ENCODE data around the gene TRABD2A.
"Not testable (repeated sequence)": the region's sequence is repeated elsewhere in the genome, so short reads cannot be mapped to it uniquely, and the experiment has no call there.

Gene TRABD2A

GRCh38 chr2:84882775-84883550 is 2.1 kb upstream of the TRABD2A start:
- H3K4me3 Mint-ChIP-seq = peak overlapping the region; percentile 87
- H3K27ac Mint-ChIP-seq (ENCODE audit: low read depth) = peak overlapping the region; percentile 90
- H3K9me3 Mint-ChIP-seq = no peaks in the 10 kb centered on the region
- H3K4me1 Mint-ChIP-seq = peaks cover 39% of the 10 kb centered on the region
- no peak for DNase-seq (ENCODE audit: low spot score in 2 of 2)
- H3K36me3 Mint-ChIP-seq (ENCODE audit: insufficient read depth) = peaks cover 20% of the 10 kb centered on the region
- no peaks in the 10 kb centered on the region for H3K27me3 Mint-ChIP-seq
- ATAC-seq (replicated peaks; ENCODE audit: extremely low read depth, poor library complexity, severe bottlenecking) = no peak

GRCh38 chr2:84882414-84882738 is 1.5 kb upstream of the TRABD2A start:
- H3K4me1 Mint-ChIP-seq = peaks cover 45% of the 10 kb centered on the region
- no peaks in the 10 kb centered on the region for H3K27me3 Mint-ChIP-seq
- DNase-seq (ENCODE audit: low spot score in 2 of 2) (no peak), ATAC-seq (replicated peaks; ENCODE audit: extremely low read depth, poor library complexity, severe bottlenecking) (no peak)
- peak overlapping the region; percentile 87 for H3K4me3 Mint-ChIP-seq
- peak overlapping the region; percentile 90 for H3K27ac Mint-ChIP-seq (ENCODE audit: low read depth)
- H3K9me3 Mint-ChIP-seq = no peaks in the 10 kb centered on the region
- peaks cover 19% of the 10 kb centered on the region for H3K36me3 Mint-ChIP-seq (ENCODE audit: insufficient read depth)

- H3K4me3 Mint-ChIP-seq = peak overlapping the region; percentile 87
- no peaks in the 10 kb centered on the region for H3K9me3 Mint-ChIP-seq
- H3K27me3 Mint-ChIP-seq = no peaks in the 10 kb centered on the region
- DNase-seq (ENCODE audit: low spot score in 2 of 2) (peak; percentile 77 to 79), ATAC-seq (replicated peaks; ENCODE audit: extremely low read depth, poor library complexity, severe bottlenecking) (peak; percentile 78)
- peaks cover 19% of the 10 kb centered on the region for H3K36me3 Mint-ChIP-seq (ENCODE audit: insufficient read depth)
- peaks cover 44% of the 10 kb centered on the region for H3K4me1 Mint-ChIP-seq
- peak overlapping the region; percentile 90 for H3K27ac Mint-ChIP-seq (ENCODE audit: low read depth)
These were observed 913 bp upstream of the TRABD2A start for GRCh38 chr2:84881581-84882413.

GRCh38 chr2:84880395-84880644 is 564 bp downstream of the TRABD2A start:
- H3K4me1 Mint-ChIP-seq = peaks cover 55% of the 10 kb centered on the region
- no peak for ATAC-seq (replicated peaks; ENCODE audit: extremely low read depth, poor library complexity, severe bottlenecking)
- peak overlapping the region; percentile 87 for H3K4me3 Mint-ChIP-seq
- no peaks in the 10 kb centered on the region for H3K27me3 Mint-ChIP-seq
- peaks cover 22% of the 10 kb centered on the region for H3K36me3 Mint-ChIP-seq (ENCODE audit: insufficient read depth)
- no peaks in the 10 kb centered on the region for H3K9me3 Mint-ChIP-seq
- no peak for DNase-seq (ENCODE audit: low spot score in 2 of 2)
- peak overlapping the region; percentile 90 for H3K27ac Mint-ChIP-seq (ENCODE audit: low read depth)

- Mint-ChIP-seq H3K9me3 (no peaks in the 10 kb centered on the region), H3K27ac (ENCODE audit: low read depth) (peak overlapping the region; percentile 90), H3K36me3 (ENCODE audit: insufficient read depth) (peaks cover 22% of the 10 kb centered on the region), H3K4me3 (peak overlapping the region; percentile 87), H3K4me1 (peaks cover 60% of the 10 kb centered on the region), H3K27me3 (no peaks in the 10 kb centered on the region)
- DNase-seq (ENCODE audit: low spot score in 2 of 2) (no peak), ATAC-seq (replicated peaks; ENCODE audit: extremely low read depth, poor library complexity, severe bottlenecking) (no peak)
These were observed 1.1 kb downstream of the TRABD2A start for GRCh38 chr2:84879584-84880394.

- no peaks in the 10 kb centered on the region for H3K9me3 Mint-ChIP-seq
- peaks cover 22% of the 10 kb centered on the region for H3K36me3 Mint-ChIP-seq (ENCODE audit: insufficient read depth)
- H3K27me3 Mint-ChIP-seq = no peaks in the 10 kb centered on the region
- H3K27ac Mint-ChIP-seq (ENCODE audit: low read depth) = no peak overlapping the region
- ATAC-seq (replicated peaks; ENCODE audit: extremely low read depth, poor library complexity, severe bottlenecking) (no peak), DNase-seq (ENCODE audit: low spot score in 2 of 2) (no peak)
- peaks cover 67% of the 10 kb centered on the region for H3K4me1 Mint-ChIP-seq
- H3K4me3 Mint-ChIP-seq = peak overlapping the region; percentile 87
These were observed 1.8 kb downstream of the TRABD2A start for GRCh38 chr2:84878896-84879583.

GRCh38 chr2:84878459-84878858 is 2.4 kb downstream of the TRABD2A start:
- no peaks in the 10 kb centered on the region for H3K27me3 Mint-ChIP-seq
- ATAC-seq (replicated peaks; ENCODE audit: extremely low read depth, poor library complexity, severe bottlenecking) (no peak), DNase-seq (ENCODE audit: low spot score in 2 of 2) (no peak)
- peaks cover 67% of the 10 kb centered on the region for H3K4me1 Mint-ChIP-seq
- H3K4me3 Mint-ChIP-seq = peak overlapping the region; percentile 50
- H3K36me3 Mint-ChIP-seq (ENCODE audit: insufficient read depth) = peaks cover 22% of the 10 kb centered on the region
- no peaks in the 10 kb centered on the region for H3K9me3 Mint-ChIP-seq
- peak overlapping the region; percentile 22 for H3K27ac Mint-ChIP-seq (ENCODE audit: low read depth)

- DNase-seq (ENCODE audit: low spot score in 2 of 2) = no peak
- Mint-ChIP-seq H3K27me3 (no peaks in the 10 kb centered on the region), H3K4me3 (no peak overlapping the region), H3K27ac (ENCODE audit: low read depth) (peak overlapping the region; percentile 70), H3K4me1 (peaks cover 62% of the 10 kb centered on the region), H3K36me3 (ENCODE audit: insufficient read depth) (peaks cover 15% of the 10 kb centered on the region), H3K9me3 (no peaks in the 10 kb centered on the region)
- no peak for ATAC-seq (replicated peaks; ENCODE audit: extremely low read depth, poor library complexity, severe bottlenecking)
These were observed 4.5 kb downstream of the TRABD2A start for GRCh38 chr2:84876369-84876768.

- Mint-ChIP-seq H3K36me3 (ENCODE audit: insufficient read depth) (peaks cover 12% of the 10 kb centered on the region), H3K27ac (ENCODE audit: low read depth) (peak overlapping the region; percentile 89), H3K4me1 (peaks cover 57% of the 10 kb centered on the region)
- not testable (repeated sequence) for H3K4me3 Mint-ChIP-seq; DNase-seq (ENCODE audit: low spot score in 2 of 2); ATAC-seq (replicated peaks; ENCODE audit: extremely low read depth, poor library complexity, severe bottlenecking); H3K9me3 Mint-ChIP-seq; H3K27me3 Mint-ChIP-seq
These were observed 5.3 kb downstream of the TRABD2A start for GRCh38 chr2:84875619-84876018.

GRCh38 chr2:84875213-84875560 is 5.7 kb downstream of the TRABD2A start:
- H3K4me3 Mint-ChIP-seq = no peak overlapping the region
- no peaks in the 10 kb centered on the region for H3K27me3 Mint-ChIP-seq
- no peak for ATAC-seq (replicated peaks; ENCODE audit: extremely low read depth, poor library complexity, severe bottlenecking)

GRCh38 chr2:84874381-84875212 is 6.3 kb downstream of the TRABD2A start:
- peaks cover 6% of the 10 kb centered on the region for H3K36me3 Mint-ChIP-seq (ENCODE audit: insufficient read depth)
- no peak for ATAC-seq (replicated peaks; ENCODE audit: extremely low read depth, poor library complexity, severe bottlenecking)
- DNase-seq (ENCODE audit: low spot score in 2 of 2) = no peak
- peak overlapping the region; percentile 89 for H3K27ac Mint-ChIP-seq (ENCODE audit: low read depth)
- H3K27me3 Mint-ChIP-seq = no peaks in the 10 kb centered on the region
- peaks cover 54% of the 10 kb centered on the region for H3K4me1 Mint-ChIP-seq
- H3K4me3 Mint-ChIP-seq = no peak overlapping the region
- no peaks in the 10 kb centered on the region for H3K9me3 Mint-ChIP-seq

More at GRCh38 chr2:84875213-84875560, 5.7 kb downstream of the TRABD2A start:
- DNase-seq (ENCODE audit: low spot score in 2 of 2) = no peak
- Mint-ChIP-seq H3K27ac (ENCODE audit: low read depth) (peak overlapping the region; percentile 89), H3K9me3 (no peaks in the 10 kb centered on the region), H3K4me1 (peaks cover 57% of the 10 kb centered on the region), H3K36me3 (ENCODE audit: insufficient read depth) (peaks cover 8% of the 10 kb centered on the region)
